Vein endothelial cell (primary cell): Measurements from ENCODE around the gene PGM2L1. TPM values are rescaled to one million over a fixed set of nuclear protein-coding genes. Genes with fewer than 3 reads are reported as not detected.

ENCODE experiments used
- small RNA-seq: library from RNA; depleted of rRNA; stranded (forward); fragments of <200 nt; gene quantifications from one replicate; pipeline ENCODE3, GENCODE V24; 2012
- total RNA-seq: library from RNA; depleted of rRNA; stranded (reverse); fragments of >200 nt; gene quantifications from 2 replicates; pipeline ENCODE4 v1.2.3, GENCODE V29; 2012

The PGM2L1 gene
- total RNA-seq, result 32.7 and 42.4 TPM in 2 replicates

GRCh38 chr11:74398244-74399159 lies at the start of gene PGM2L1:
Gene PGM2L1, minus strand, starts transcription at chr11:74398433. Its CDS starts 272 bp downstream, at chr11:74398161.

GRCh38 chr11:74311352-74311926 lies 86.8 kb downstream of the PGM2L1 start, which contains the start of gene P4HA3:
Gene P4HA3, minus strand, starts transcription at chr11:74311640. Its CDS starts 29 bp downstream, at chr11:74311611.

Small RNA genes within 50 kb of the gene (small RNA-seq; reads per million reads assigned to genes)
- gene MIR548AL, result 0.32 reads per million, percentile 11 among the genes with 10 or more reads in this experiment

Other genes with a start within 250 kb of the PGM2L1 start
- 18.4 and 22.9 TPM in 2 replicates for gene C2CD3, start 227.4 kb downstream of the PGM2L1 start, total RNA-seq
- 19.3 and 26.5 TPM in 2 replicates for gene PPME1, start 227.1 kb downstream of the PGM2L1 start, total RNA-seq
- gene P4HA3, start 86.8 kb downstream of the PGM2L1 start, total RNA-seq, result 26.4 and 43.8 TPM in 2 replicates
- 0.33 and 1.1 TPM in 2 replicates for gene KCNE3, start 69.1 kb upstream of the PGM2L1 start, total RNA-seq
- gene LIPT2, start 95.3 kb upstream of the PGM2L1 start, total RNA-seq, result 2.9 and 3.3 TPM in 2 replicates
- gene POLD3, start 194.1 kb upstream of the PGM2L1 start, total RNA-seq, result 11.1 and 16.7 TPM in 2 replicates